Muscle layer of colon (tissue), 2 donors: ENCODE data around the gene CST8.

ENCODE experiments used
- H3K27ac ChIP-seq: one replicate; pipeline ENCODE4 v1.7.0; 2013; ENCODE audit warnings: low read depth, mild to moderate bottlenecking, low read length, moderate library complexity
- H3K27me3 ChIP-seq, 2 donors: one replicate each; pipeline ENCODE4 v1.7.0; 2013; ENCODE audit warnings: low read length in 2 of 2, mild to moderate bottlenecking in 2 of 2; ENCODE audit not compliant: insufficient read depth in 2 of 2, control insufficient read depth in 1 of 2
- H3K36me3 ChIP-seq: one replicate; pipeline ENCODE4 v1.7.0; 2013; ENCODE audit warnings: mild to moderate bottlenecking, low read length; ENCODE audit not compliant: insufficient read depth
- H3K4me1 ChIP-seq: one replicate; pipeline ENCODE4 v1.7.0; 2013; ENCODE audit warnings: mild to moderate bottlenecking, low read length; ENCODE audit not compliant: insufficient read depth
- H3K4me3 ChIP-seq, 2 donors: one replicate each; pipeline ENCODE4 v1.7.0; 2013; ENCODE audit warnings: low read length in 2 of 2, low read depth in 1 of 2, mild to moderate bottlenecking in 1 of 2, moderate library complexity in 1 of 2
- H3K9ac ChIP-seq: one replicate; pipeline ENCODE4 v1.7.0; 2013; ENCODE audit warnings: low read length
- H3K9me3 ChIP-seq: one replicate; pipeline ENCODE4 v1.7.0; 2013; ENCODE audit warnings: mild to moderate bottlenecking, low read length
- donor health status: abdominal sarcoma.
- donor health status: Adenocarcinoma of cecum.

The CST8 gene

DNA sequence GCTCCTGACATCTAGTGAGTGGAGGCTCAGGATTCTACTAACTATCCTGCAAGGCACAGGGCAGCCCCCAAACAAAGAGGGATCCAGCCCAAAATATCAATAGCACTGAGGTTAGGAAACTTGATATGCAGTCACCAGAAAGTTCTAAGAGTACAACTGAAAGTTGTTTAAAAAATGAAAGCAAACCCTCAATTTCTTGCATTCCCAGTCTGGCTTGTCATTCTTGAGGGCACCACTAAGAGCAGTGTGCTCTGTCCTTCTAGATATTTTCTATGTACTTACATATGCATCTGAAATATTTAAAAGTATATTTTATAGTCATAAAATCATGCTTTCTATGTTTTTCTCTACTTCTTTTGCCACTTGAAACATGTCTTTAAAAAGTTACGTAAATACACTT lies 35.9 kb downstream of the CST8 start:
- H3K36me3 ChIP-seq: no peaks in the 10 kb centered on the region
- H3K27me3 ChIP-seq: no peaks in the 10 kb centered on the region
- no peaks in the 10 kb centered on the region for H3K9me3 ChIP-seq
- H3K27ac ChIP-seq: no peak overlapping the region
- H3K9ac ChIP-seq: no peak overlapping the region
- H3K4me1 ChIP-seq: no peaks in the 10 kb centered on the region
- no peak overlapping the region for H3K4me3 ChIP-seq

DNA sequence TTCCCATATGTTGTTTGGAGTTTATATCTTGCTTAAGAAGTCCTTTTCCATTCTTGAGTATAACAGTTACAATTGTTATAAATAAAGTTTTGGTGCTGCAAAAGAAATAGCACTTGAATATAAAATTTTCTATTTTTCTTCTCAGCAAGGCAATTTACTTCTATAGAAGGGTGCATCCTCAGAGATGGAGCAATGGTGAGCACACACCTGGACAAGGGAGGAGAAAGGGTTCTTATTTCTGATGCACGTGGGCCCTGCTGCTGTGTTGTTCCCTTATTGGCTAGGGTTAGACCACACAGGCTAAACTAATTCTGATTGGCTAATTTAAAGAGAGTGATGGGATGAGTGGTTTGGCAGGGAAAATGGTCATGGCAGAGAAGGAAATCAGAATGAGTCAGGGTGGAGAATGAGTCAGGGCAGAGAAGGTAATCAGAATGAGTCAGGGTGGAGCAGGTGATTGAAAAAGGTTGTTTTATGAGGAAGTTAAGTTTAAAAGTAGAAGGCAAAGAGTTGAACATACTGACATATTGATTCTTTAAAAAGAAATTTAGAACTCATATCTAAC lies 38.0 kb downstream of the CST8 start:
- Histone ChIP-seq H3K36me3 (no peaks in the 10 kb centered on the region), H3K27me3 (no peaks in the 10 kb centered on the region), H3K9me3 (no peaks in the 10 kb centered on the region), H3K4me1 (no peaks in the 10 kb centered on the region), H3K27ac (no peak overlapping the region), H3K4me3 (no peak overlapping the region), H3K9ac (no peak overlapping the region)

DNA sequence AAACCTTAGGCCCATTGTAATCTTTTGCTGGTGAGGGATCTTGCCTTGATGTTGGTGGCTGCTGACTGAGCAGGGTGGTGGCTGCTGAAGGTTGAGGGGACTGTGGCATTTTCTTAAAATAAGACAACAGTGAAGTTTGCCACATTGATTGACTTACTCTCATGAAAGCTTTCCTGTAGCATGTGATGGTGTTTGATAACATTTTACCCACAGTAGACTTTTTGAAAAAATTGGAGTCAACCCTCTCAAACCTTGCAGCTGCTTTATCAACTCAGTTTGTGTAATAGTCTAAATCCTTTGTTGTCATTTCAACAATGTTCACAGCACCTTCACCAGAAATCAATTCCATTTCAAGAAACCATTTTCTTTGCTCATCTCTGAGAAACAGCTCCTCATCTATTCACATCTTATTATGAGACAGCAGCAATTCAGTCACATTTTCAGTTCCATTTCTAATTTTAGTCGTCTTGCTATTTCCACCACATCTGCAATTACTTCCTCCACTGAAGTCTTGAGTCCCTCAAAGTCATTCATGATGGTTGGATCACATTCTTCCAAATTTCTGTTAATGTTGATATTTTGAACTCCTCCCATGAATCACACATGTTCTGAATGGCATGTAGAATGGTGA lies 40.1 kb downstream of the CST8 start:
- Histone ChIP-seq H3K27ac (no peak overlapping the region), H3K4me1 (no peaks in the 10 kb centered on the region)

DNA sequence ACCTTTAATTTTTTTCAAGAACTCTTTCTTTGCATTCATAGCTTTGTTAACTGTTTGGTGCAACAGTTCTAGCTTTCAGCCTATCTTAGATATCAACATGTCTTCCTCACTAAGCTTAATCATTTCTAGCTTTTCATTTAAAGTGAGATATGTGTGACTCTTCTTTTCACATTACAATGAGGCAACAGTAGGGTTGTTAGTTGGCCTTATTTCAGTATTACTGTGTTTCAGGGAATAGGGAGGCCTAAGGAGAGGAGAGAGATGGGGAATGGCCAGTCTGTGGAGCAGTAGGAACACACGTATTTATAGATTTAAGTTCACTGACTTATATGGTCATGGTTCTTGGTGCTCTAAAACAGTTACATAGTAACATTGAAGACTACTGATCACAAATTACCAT lies 41.6 kb downstream of the CST8 start:
- H3K27ac ChIP-seq: no peak overlapping the region
- no peak overlapping the region for H3K9ac ChIP-seq
- H3K4me1 ChIP-seq: no peaks in the 10 kb centered on the region
- H3K4me3 ChIP-seq: no peak overlapping the region
- no peaks in the 10 kb centered on the region for H3K9me3 ChIP-seq
- H3K36me3 ChIP-seq: no peaks in the 10 kb centered on the region
- H3K27me3 ChIP-seq: no peaks in the 10 kb centered on the region

More for the DNA sequence above, 40.1 kb downstream of the CST8 start:
- Histone ChIP-seq H3K36me3 (no peaks in the 10 kb centered on the region), H3K4me3 (no peak overlapping the region), H3K9ac (no peak overlapping the region), H3K27me3 (no peaks in the 10 kb centered on the region), H3K9me3 (no peaks in the 10 kb centered on the region)

DNA sequence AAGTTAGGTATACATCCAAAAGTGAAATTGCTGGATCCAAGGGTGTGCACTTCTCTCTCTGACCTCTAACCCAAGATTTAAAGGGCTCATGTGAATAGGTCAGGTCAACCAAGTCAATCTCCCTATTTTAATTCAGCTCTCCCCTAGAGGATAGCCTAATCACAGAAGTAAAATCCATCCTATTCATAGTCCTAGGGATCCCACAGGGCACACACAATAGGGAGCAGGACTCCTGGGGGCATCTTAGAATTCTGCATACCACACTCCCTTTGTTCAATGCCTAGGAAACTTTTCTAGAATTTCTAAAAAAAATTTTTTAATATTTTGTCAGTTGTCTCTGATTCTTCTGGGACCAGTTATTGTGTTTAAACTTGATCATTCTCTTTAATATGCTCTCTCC lies 42.2 kb downstream of the CST8 start:
- Histone ChIP-seq H3K9ac (no peak overlapping the region), H3K36me3 (no peaks in the 10 kb centered on the region), H3K4me3 (no peak overlapping the region), H3K4me1 (no peaks in the 10 kb centered on the region), H3K9me3 (no peaks in the 10 kb centered on the region), H3K27ac (no peak overlapping the region), H3K27me3 (no peaks in the 10 kb centered on the region)

DNA sequence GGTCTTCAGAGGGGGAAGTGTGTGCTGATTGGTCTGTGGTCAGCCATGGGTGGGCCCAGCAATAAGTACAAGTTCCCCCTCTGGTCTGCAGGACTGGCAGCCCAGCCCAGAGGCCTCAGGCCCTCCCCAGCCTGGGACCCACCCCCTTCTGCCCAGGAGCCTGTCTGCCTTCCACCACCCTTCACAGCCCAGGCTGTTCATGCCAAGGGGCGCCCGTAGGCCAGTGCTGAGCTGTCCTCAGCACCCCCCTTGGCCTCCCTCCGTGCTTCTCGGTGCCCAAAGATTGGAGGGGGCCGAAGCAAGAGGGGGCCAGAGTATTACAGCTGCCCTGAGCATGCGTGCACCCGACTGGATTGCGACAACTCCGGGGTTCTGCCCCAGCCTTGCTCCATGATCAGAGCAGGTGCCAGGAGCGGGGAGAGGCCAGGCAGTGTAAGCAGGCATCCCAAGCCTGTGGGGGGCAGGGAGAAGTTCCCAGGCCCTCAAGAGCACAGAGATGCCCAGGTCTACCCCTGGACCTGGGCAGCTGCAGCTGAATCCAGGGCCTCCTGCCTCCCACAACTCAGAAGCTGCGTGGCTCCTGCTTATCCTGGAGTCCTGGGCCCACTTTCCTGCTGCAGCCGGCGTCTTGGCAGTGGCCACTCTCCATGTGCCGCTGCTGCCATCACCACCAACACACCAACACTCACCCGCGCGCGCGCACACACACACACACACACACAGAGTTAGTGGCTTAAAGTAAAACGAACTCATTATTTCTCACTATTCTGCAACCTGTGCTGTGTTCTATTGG lies 44.1 kb downstream of the CST8 start:
- Histone ChIP-seq H3K27me3 (no peaks in the 10 kb centered on the region), H3K9me3 (no peaks in the 10 kb centered on the region), H3K4me1 (no peaks in the 10 kb centered on the region), H3K4me3 (no peak overlapping the region), H3K36me3 (no peaks in the 10 kb centered on the region), H3K27ac (no peak overlapping the region), H3K9ac (no peak overlapping the region)

DNA sequence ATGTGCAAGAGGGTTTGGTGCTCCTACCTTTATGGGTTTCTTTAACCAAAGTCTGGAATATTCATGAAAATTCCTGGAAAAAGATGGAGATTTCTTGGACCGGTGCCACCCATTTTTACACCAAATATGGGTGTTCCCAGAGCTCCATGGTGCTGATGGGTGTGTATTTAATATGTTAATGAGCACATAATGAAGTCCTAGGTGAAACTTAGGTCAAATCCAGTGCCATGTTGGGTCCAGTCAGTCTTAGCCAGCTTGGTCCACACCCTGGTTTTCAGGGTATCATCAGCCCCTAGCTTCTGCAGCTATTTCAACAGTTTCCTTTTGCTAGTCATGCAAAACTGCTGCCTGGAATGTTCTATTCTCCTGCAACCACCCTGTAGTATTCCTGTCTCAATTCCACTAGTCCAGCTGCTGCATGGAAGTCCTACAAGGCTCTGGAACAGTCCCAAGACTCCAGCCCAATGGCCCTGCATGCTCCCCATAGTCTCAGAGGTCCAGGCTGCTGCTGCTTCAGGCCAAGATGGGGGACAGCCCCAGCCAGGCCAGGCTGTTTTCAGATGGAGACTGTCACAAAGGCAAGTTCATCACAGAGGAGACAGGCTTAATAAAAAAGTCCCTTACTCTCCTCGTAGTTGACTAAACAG lies 45.5 kb downstream of the CST8 start:
- Histone ChIP-seq H3K36me3 (no peaks in the 10 kb centered on the region), H3K9ac (no peak overlapping the region), H3K27me3 (no peaks in the 10 kb centered on the region), H3K4me3 (no peak overlapping the region), H3K4me1 (no peaks in the 10 kb centered on the region), H3K9me3 (no peaks in the 10 kb centered on the region), H3K27ac (no peak overlapping the region)

DNA sequence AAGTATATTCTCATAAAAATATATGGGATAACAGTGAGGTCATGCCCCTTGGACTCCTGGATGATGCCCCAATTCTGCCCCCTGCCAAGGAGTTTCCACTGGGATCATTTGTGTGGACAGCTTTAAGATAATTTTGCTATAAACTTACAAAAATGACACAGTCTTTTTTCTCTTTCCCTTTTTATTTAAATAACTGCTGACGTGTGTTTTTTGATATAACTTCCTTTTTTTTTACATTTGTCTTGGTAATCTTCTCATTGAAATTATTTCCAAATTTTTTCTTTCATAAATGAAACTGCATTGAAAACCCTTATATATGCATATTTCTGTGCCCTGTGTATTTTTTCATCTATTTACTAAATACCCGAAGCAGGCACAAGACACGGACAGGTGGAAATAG lies 46.1 kb downstream of the CST8 start:
- no peak overlapping the region for H3K4me3 ChIP-seq
- no peak overlapping the region for H3K9ac ChIP-seq
- no peaks in the 10 kb centered on the region for H3K27me3 ChIP-seq
- no peak overlapping the region for H3K27ac ChIP-seq
- no peaks in the 10 kb centered on the region for H3K36me3 ChIP-seq
- no peaks in the 10 kb centered on the region for H3K9me3 ChIP-seq
- no peaks in the 10 kb centered on the region for H3K4me1 ChIP-seq

DNA sequence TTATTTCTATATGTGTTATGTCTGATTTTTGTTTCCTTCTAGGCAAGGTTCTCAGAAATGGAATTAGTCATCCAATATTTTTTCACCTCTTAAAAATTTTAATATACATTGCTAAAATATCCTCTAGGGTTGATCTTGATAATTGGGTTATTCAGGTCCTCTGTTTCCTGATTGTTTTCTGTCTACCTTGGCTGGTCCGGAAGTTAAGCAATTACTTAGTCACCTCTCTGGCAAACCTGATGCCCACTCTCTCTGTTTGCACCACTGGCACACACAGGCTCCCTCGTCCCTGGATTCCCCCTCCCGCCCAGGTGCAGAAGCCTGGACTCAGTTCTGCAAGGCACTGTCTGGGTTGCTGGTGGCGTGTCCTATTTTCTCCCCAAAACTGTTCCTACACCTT lies 49.7 kb downstream of the CST8 start:
- no peak overlapping the region for H3K27ac ChIP-seq
- no peaks in the 10 kb centered on the region for H3K36me3 ChIP-seq

DNA sequence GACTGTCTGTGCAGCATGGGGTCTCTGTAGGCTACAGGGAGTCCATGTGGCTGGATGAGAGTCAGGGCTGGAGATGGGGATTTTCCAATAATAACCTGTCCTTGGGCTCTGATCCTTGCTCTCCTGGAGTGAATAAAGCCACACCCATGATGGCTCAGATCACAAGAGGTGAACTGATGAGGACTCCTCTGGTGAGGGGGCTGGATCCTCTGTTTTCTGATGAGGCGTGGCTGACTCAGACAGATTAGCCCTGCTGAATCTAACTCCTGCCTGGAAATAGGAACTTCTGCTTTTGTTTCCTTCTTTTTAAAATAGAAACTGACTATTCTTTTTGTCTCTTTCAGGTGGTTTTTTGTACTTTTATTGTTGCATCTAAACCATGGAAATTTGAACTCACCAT lies 50.4 kb downstream of the CST8 start:
- no peaks in the 10 kb centered on the region for H3K4me1 ChIP-seq
- no peaks in the 10 kb centered on the region for H3K27me3 ChIP-seq
- H3K9me3 ChIP-seq: no peaks in the 10 kb centered on the region
- no peak overlapping the region for H3K27ac ChIP-seq
- no peaks in the 10 kb centered on the region for H3K36me3 ChIP-seq
- no peak overlapping the region for H3K4me3 ChIP-seq
- no peak overlapping the region for H3K9ac ChIP-seq

More for the DNA sequence above, 49.7 kb downstream of the CST8 start:
- Histone ChIP-seq H3K27me3 (no peaks in the 10 kb centered on the region), H3K4me1 (no peaks in the 10 kb centered on the region), H3K9me3 (no peaks in the 10 kb centered on the region), H3K4me3 (no peak overlapping the region), H3K9ac (no peak overlapping the region)

DNA sequence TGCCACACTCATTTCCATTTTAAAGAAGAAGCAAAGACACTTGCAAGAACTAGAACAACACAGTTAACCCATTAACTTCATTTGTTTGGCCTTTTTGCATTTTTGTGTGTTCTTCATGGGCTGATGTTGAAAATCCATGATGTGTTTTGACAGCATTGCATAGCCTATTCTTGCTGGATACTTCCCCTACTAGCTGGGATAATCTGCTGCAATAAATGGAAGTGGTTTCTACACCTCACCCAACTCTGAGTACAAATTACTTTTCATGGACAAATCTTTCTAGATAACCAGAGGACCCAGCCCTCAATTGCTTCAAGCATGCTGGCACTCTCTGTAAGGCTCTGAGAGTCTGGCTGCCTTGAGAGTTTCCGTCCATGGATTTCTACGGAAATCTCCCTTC lies 50.9 kb downstream of the CST8 start:
- H3K9me3 ChIP-seq: no peaks in the 10 kb centered on the region
- no peaks in the 10 kb centered on the region for H3K27me3 ChIP-seq
- H3K9ac ChIP-seq: no peak overlapping the region
- no peaks in the 10 kb centered on the region for H3K4me1 ChIP-seq
- H3K36me3 ChIP-seq: no peaks in the 10 kb centered on the region
- H3K4me3 ChIP-seq: no peak overlapping the region
- H3K27ac ChIP-seq: no peak overlapping the region
